ENCODE data around the gene INSRR.

The INSRR gene

DNA sequence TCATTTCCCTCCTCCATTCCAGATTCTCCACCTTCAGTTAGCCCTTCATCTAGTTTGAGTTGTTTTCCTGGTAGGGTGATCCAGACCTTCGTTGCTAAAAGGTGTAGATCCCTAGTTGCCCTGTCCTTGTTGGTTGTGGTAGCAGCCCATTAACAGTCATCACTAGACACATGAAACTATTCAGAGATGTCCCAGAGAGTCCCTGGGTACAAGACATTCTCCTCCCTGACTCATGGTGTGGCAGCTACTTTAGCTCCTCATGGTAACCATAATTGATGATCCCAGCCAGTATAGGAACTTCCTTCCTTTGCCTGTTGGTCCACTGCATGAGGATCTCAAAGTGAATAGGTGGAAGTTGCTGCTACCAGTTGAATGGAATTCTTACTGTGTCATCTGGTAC lies 36.2 kb downstream of the INSRR start:
- DNase-seq, result no peak

DNA sequence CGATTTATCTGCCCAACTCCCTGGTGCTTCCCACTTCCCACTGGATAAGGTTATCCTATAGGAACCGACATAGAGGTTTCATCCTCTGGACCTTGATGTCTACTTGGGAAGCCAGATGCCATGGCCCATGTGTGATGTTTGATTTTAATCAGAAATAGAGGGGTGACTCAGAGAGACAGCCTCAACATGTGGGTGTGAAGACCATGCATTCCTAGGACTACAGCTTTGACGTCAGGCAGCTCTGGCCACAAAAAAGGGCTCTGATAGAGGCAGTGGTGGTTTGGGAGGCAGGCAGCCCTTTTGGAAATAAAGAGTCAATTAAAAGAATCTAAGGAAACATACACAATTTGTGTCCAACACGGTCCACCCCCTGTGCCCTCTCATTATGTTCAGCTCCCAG lies 37.1 kb downstream of the INSRR start:
- DNase-seq, result no peak

DNA sequence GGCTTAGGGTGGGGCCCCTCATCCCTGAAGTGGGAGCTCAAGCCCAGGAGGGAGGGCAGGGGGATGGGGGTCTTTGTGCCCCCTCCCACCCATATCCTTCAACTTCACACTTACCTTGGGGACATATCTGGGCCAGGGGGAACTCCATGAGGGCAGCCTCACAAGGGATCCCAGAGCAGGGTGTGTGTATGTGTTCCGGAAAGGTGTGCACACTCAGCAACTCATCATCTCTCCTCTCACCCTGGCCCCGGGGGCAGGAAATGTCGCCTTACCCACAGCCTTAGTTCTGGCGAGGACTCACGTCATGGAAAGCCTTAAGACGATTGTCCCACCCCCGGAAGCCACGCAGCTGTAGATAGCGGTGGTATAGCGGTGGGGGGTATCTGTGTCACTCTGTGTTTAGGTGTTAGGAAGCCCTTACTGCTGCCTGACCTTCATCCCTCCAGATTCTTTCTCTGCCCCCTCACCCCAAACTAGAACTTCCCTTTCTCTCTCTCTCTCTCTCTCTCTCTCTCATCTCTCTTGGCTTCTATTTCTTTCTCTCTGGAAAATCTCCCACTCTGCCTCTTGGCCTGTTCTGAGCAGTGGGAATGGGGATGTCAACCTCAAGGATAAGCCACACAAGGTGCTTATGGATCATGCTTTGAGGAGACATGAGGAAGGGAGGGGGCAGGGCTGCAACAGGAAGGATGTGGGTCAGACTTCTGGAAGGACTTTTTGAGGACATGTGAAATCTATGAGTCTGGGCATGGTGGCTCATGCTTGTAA lies 42.2 kb downstream of the INSRR start, which contains the start of gene SH2D2A:
TSS of gene SH2D2A (minus strand) at position 288 of the 768 bp plus-strand sequence. CDS start at position 148, 140 bp downstream.
- peak; percentile 95 for DNase-seq

DNA sequence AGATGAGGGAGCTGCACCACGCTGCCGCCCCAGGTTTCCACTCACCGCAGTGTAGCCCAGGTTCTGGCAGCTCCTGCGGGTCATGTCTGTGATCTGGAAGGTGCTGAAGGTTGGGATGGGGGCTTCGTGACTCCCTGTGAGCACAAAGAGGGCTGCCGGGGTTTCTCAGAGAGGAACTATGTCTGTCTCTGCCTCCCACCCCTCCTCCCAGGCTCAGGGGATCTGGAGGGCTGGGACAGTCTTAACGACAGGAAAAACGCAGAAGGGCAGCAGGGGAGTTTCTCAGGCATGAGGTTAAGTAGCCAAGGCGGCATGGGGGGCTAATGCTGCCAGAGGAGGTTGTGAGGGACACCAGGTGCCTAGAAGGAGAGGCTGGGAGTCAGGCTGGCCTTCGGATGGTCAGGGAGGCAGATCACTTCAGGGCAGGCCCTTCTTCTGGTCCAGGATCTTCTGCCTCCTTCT lies 42.9 kb downstream of the INSRR start:
- DNase-seq, result no peak

DNA sequence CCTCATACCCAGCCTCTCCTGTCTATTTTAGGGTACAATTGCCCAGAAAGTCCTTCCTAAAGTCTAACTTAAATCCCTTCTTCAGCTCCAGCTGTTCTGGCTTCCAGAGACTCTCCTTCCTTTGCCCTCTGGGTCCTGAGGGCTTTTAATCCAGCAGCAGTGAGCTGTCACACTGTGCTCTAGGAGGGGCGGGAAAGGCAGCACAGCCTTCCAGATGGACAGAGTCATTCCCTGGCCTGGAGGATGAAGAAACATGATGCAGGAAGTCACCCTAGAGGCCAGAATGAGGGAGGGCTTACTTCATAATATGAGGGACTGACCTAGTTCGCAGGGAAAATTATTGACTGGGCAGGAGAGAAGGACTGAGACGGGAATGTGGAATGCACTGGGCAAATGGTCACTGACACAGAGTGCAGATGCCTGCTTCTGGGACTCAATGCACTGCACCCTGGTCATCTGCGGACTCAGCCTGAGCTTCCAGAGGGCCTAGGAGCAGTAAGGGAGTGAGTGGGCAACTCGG lies 43.5 kb downstream of the INSRR start:
- DNase-seq, result no peak

DNA sequence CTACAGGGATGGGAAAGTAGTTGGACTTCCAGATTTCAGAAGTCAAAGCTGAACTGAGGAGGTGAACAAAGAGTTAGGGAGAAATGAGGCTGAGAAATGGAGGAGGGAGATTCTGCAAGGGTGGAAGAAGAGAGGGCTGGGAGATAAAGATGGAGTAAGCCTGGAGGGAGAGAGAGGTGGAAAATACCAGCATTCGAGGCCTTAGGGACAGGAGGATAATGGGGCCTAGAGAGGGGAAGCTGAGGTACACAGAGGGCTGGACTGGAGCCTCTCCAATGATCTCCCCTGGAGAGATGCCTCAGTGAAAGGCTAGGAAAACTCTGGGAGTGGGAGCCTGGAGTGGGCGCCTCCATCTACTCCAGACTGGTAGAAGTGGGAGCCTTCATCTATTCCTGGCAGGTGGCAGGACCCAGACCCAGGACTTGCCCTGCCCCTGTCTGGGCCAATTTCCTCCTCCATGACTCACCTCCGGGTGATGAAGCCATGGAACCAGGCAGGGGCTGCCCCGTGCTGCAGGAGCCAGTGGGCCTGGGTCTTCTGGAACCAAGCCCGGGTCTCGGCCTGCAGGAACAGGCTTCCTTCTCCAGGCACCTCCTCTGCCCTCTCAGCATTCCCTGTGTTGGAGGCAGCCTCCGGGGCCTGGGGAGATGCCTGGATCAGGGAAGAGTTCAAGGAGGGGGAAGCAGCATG lies 44.2 kb downstream of the INSRR start:
- peak; percentile 59 for DNase-seq

DNA sequence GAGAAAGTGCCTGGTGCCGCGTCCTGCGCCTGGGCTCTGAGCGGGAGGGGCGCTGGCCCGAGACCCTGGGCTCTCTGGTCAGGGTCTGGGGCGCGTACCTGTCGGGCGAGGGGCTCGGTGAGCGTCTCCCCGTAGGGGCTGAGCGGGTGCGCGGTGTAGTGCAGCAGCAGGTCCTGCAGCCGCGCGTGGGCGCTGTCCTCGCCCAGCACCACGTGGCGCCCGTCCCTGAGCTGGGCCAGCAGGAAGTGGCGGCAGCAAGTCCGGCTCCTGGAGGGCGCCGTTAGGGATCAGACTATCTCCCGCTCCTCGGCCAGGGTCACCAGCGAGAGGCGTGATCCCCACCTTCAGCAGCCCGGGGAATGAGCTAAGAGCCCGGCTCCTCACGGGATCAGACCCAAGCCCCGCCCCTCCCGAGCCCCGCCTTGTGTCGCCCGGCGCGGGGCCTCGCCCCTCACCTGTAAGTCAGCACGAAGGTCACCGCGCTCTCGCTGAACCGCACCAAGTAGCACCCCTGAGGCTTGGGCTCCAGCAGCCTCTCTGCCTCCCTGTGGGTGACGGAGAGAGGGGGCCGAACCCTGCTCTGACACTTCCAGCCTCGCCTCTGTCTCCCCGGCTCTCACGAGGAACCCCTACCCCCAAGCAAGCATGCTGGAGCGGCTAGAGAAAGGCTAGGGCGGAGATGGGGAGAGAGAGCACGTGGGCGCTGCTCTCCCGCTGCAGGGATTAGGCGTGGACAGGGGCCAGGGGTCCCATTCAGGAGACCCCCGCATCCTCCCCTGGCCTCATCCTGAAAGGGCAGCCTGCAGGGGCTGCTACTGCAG lies 45.0 kb downstream of the INSRR start:
- DNase-seq, result peak; percentile 85

DNA sequence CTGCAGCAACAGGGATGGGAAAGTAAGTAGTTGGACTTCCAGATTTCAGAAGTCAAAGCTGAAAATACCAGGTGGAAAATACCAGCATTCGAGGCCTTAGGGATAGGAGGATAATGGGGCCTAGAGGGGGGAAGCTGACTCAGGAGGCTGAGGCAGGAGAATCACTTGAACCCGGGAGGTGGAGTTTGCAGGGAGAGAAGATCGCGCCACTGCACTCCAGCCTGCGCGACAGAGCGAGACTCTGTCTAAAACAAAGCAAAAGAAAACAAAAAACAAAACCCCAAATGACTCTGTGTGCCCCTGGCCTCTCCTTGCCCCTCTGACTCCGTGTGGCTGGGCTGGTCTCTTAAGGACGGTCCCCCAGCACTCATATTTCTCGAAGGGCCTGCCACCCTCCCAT lies 45.6 kb downstream of the INSRR start:
- DNase-seq, result no peak

DNA sequence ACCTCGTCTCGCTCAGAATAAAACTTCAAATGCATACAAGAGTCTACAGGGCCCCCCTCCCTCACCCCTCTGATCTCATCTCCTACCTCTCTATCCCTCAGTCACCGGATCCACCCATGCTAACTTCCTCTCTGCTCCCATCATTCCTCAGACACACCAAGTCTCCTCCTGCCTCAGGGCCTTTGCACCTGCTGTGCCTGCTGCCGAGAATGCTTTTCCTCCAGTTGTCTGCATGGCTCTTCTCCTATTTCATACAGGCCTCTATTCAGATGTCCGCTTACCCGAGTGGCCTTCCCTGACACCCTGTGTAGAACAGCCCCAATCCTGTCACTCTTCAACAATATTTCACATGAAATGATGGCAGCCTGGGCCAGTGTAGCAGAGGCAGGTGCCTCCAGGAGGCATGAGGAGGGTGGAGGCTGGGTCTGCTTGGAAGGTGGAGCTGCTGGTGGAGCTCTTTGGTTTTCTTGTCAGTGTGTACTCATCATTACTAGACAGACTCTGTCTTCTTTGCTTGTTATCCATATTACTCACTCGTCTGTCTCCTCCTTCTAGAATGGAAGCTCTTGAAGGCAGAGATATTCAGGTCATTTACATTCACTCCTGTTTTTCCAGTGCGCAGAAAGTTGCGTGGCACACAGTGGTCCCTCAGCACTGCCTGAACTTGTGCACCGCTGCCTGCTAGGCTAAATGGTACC lies 46.5 kb downstream of the INSRR start:
- DNase-seq, result no peak

DNA sequence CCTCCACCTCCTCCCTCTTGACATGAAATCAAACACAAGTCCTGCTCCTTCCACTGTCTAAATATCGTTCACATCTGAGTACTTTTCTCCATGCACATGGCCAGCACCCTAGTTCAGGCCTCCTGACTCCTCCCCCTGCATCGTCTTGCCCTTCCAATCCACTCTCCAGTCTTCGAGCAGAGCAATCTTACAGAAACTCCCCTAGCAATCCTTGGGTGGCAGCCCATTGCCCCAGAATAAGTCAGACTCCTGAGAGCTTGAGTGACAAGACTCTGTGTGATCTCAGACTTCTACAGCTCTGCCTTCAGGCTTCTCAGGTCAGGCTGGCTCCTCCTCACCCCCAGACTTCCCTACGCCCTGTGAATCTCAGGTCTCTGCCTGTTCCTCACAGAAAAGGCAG lies 47.7 kb downstream of the INSRR start:
- no peak for DNase-seq

DNA sequence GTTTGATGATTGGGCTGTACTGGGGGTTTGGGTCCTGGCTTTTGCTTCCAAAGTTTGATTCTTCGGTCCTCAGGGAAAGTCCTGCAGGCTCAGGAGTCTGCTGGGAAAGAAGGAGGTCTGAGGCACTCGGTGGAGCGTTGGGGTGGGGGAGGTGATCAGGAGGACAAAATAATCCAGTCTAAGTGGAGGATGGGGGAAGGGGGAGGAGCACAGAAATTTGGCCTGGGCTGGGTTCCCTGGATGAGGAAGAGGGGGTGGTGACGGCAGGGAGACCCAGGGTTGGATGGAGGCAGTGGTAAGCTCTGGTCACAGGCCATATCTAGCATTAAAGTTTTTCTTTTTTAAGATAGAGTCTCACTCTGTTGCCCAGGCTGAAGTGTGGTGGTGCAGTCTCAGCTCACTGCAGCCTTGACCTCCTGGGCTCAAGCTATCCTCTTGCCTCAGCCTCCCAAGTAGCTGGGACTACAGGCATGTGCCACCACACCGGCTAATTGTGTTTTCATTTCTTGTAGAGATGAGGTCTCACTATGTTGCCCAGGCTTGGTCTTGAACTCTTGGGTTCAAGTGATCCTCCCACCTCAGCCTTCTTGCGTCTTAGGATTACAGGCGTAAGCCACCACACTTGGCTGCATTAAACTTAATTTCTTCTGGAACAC lies 49.1 kb downstream of the INSRR start:
- DNase-seq, result no peak

DNA sequence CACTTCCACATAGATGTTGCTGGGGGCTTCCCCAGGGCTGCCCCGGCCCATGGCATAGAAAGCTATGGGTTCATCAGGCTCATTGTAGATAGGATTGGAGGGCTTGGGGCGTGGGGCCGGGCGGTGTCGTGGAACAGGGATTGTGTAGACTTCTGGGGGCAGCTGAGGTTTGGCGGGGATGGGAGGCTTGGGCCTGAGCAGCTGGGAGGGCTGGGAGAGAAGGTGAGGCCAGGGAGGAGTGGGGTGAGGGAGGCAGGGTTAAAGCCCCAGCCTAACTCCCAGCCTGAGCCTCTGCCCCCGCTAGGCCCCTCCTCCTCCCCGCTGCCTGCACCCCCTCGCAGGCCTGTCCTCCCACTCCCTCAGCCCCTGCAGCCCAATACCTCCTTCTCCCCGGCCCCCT lies 49.6 kb downstream of the INSRR start:
- no peak for DNase-seq

DNA sequence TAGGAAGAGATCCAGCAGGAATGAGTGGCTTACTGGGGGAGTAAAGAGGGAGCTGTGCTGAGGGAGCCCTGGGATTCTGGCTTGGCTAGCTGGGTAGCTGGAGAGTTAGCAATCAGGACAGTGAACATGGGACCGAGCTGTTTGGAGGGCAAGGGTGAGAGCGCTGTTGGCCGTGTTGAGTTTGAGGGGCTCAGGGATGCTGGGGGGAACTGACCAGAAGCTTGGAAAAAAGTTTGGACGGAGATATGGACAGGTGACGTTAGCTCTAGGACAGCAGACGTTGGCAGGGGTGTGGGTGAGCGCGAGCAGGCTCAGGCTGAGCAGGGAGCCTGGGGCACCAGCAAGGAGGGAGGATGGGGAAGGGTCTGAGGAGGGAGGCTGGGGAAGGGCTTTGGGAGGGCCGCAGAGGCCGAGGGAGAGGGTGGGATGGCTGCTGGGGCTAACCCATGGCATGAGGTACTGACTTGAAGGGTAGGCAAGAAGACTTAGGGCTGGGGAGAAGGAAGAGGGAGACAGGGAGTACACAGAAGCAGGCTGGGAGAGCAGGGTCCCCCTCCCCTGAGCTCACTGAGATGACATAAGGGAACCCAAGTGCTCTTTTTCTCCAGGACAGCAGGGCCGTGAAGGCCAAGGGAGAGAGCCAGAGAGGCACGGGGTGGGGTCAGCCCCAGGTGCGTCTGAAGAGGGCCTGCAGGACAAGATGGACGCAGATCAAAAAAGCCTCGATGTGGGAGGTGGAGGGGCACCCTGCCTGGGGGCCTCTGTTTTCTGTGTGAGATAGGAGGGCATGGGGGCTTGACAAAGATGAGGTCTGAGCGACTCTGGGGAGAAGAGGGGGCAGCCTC lies 50.5 kb downstream of the INSRR start:
- no peak for DNase-seq

DNA sequence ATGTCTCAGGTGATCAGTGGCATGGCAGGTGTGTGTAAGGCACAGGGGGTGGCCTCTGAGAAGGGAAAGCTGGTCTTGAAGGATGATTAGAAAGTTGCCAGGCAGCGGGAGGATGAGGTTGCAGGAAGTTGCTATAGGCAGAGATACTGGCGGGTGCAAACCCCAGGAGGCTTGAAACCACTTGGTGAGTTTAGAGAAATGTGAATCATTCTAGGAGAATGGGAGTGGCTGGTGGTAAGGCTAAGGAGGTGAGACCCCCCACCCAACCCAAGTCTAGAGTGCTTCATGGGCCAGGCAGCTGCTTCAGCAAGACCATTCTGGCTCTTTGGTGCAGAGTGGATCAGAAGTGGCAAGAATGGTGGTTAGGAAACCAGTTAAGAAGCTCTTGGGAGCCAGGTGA lies 51.3 kb downstream of the INSRR start:
- DNase-seq, result no peak

DNA sequence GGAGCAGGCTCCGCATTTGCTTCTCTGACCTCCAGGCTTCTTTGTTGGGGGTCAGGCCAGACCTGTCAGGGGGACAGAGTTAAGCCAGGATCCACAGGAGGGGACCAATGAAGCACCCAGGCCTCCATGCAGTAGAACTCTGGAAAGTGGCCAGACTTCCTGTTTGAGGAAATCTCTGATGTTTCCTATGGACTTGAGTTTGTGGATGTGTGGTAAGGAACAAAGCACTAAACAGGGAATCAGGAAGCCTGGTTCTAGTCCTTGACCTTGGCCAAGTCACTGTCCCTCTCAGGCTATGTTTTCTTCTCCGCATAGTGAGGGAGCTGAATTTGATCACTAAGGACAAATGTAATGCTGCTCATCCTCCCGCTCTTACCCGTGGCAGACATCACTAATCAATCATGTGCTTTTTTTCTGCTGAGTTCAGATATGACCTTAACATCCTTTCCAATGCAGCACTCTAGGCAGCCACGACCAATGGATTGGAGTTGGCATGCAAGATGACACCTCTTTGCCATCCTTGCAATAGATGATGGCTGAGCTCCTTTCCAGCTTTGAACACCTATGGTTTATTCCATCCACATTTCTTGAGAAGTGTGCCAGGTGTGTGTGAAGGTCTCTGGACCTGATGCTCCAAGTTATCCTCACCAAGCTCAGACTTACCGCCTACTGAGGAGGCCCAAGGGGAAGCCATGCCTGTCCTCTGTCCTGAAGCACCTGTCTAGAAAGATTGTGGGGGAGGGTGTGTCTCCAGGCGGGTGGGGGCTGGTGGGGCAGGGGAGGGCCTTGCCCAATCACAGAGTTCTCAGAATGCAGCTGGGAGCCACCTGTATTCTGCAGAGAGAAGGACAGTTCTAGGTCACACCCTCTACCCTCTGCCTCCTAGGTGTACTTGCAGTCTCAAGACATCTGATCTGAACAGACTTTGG lies 52.1 kb downstream of the INSRR start:
- no peak for DNase-seq

DNA sequence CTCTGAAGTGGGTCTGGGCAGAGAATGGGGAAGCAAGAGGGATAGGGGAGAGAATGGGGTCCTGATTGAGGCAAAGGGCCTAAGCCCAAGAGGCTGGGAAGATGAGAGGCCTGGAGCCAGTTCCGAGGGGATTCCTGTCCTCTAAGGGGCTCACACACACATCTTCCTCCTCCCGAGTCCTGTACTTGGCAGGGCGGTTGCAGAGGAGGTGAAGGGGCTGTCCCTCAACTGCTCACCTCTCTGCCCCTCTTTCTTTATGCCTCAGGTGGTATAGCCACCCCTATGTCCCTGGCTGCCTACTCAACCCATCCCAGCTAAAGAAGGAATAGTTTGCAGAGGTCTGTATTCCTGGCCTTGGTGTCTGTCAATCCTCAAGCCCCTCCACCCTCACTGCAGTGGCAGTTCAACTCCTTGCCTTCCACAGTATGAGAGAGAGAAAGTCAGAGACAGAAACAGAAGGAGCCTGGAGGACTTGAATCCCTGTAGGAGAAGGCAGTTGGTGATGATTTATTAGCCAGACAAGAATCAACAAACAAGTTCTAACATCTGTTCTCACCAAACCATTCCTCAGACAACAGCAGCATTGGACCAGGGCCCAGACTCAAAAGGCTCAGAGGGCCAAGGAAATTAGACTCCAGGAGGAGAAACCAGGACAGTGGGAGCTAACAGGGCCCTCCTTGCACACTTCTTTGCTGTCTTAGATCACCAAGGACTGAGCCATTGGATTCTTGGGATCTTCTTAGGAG lies 53.0 kb downstream of the INSRR start:
- DNase-seq, result no peak

DNA sequence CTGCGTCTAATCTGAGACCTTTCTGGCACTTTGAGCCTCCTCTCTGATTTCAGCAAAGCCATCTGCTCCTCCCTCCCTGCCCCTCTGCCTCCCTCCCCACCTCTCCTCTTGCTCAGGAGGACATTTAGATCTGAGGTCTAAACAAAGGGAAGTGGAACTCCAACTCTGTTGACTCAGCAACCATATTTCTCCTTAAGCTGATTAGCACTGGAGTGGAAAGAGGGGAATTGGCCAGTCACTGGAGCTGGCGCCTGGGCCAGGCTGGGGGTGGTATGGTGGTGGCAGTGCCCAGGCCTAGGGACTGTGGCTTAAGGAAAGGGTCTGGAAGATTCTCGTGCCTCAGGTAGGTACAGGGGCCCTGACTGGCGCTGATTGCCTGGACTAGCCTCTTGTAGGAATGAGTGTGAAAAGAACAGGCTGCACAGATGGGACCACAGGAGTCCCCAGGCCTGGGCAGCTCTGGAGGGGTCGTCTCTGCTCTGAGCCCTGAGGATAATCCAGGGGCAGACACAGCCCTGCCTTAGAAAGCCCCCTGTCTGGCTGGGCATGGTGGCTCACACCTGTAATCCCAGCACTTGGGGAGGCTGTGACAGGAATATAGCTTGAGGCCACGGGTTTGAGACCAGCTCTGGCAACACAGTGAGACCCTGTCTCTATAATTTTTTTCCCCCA lies 54.2 kb downstream of the INSRR start:
- no peak for DNase-seq

DNA sequence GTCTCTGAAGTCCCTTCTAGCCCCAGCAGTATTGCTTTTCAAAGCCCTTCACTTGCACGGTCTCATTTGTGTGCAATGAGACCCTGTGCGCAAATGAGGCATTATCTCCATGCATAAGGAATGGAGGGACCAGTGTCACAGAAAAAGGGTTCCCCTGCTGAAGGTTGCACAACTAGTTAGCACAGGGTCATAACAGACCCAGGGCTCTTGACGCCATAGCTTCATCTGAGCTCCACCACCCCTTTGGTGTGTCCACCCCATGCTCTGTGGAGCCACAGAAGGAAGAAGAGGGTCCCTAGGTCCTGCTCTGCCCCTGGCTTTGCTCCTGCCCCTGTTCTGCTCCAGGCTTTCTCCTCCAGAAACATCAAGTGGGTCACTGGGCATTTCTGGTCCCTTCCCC lies 54.9 kb downstream of the INSRR start:
- DNase-seq, result no peak

All from CD4-positive, alpha-beta T cell treated with Interleukin-6 for 4 hours (primary cell).